ENCODE results near the gene CFAP141.
"Not testable (repeated sequence)": the region's sequence is repeated elsewhere in the genome, so short reads cannot be mapped to it uniquely, and the experiment has no call there.

The CFAP141 gene

GRCh38 chr1:154237435-154237834 lies 31.3 kb upstream of the CFAP141 start:
- TF ChIP-seq CTCF (IDR thresholded peaks at IDR 0.05; ENCODE audit: control extremely low read depth, extremely low read depth, low read depth, missing control alignments), result no peak
- POLR2A ChIA-PET, result interaction anchor here (0.5 kb wide), 1 partner anchor 33 kb away, joined by 3 read pairs; no protein-coding TSS in a partner anchor
- CTCF ChIA-PET, result no interaction called here
- DNase-seq (ENCODE audit: extremely low spot score), result no peak

DNA sequence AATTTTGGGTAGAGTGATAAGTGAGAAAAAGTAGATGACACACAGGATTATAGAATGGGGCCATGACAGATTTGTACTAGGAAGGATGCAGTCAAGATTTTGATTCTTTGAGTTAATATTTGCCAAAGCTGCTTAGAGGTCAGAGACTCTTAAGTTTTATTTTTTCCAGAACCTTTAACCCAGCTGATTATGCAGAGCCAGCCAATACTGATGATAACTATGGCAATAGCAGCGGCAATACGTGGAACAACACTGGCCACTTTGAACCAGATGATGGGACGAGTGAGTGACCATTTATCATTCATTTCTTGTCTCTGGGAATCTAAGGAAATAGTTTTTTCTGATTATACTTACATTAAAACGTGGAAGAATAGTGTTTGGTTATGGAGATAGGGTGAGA lies 30.7 kb upstream of the CFAP141 start:
- ChIA-PET CTCF (no interaction called here), POLR2A (no interaction called here)
- no peak for DNase-seq (ENCODE audit: extremely low spot score)
- TF ChIP-seq CTCF (IDR thresholded peaks at IDR 0.05; ENCODE audit: control extremely low read depth, extremely low read depth, low read depth, missing control alignments), result no peak

GRCh38 chr1:154233127-154233526 lies 27.0 kb upstream of the CFAP141 start:
- DNase-seq (ENCODE audit: extremely low spot score); POLR2A ChIA-PET; CTCF ChIA-PET: not testable (repeated sequence)

DNA sequence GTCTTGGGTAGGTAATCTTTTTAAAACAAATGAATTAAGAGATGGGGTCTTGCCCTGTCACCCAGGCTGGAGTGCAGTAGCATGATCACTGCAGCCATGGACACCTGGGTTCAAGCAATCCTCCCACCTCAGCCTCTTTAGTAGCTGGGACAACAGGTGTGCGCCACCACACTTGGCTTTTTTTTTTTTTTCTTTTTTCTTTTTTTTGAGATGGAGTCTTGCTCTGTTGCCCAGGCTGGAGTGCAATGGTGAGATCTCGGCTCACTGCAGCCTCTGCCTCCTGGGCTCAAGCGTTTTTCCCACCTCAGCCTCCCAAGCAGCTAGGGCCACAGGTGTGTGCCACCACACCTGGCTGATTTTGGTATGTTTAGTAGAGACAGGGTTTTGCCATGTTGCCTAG lies 25.0 kb upstream of the CFAP141 start:
- DNase-seq (ENCODE audit: extremely low spot score); POLR2A ChIA-PET: not testable (repeated sequence)
- CTCF ChIA-PET, result interaction anchor here (1.2 to 1.4 kb wide), 3 partner anchors 31 to 63 kb away, joined by 3 to 4 read pairs (median 4); no protein-coding TSS in a partner anchor

GRCh38 chr1:154225370-154225769 lies 19.2 kb upstream of the CFAP141 start:
- TF ChIP-seq CTCF (IDR thresholded peaks at IDR 0.05; ENCODE audit: control extremely low read depth, extremely low read depth, low read depth, missing control alignments), result no peak
- ChIA-PET POLR2A (no interaction called here), CTCF (interaction anchor here (1.6 to 3.4 kb wide), 2 partner anchors 19 to 26 kb away, joined by 3 to 11 read pairs; no protein-coding TSS in a partner anchor)
- no peak for DNase-seq (ENCODE audit: extremely low spot score)

GRCh38 chr1:154223621-154224020 lies 17.5 kb upstream of the CFAP141 start:
- ChIA-PET CTCF (interaction anchor here (0.9 to 3.4 kb wide), 3 partner anchors 15 to 46 kb away, joined by 3 to 11 read pairs (median 4); no protein-coding TSS in a partner anchor), POLR2A (interaction anchor here (1.2 kb wide), 1 partner anchor 41 kb away, joined by 3 read pairs; no protein-coding TSS in a partner anchor)
- DNase-seq (ENCODE audit: extremely low spot score), result no peak
- TF ChIP-seq CTCF (IDR thresholded peaks at IDR 0.05; ENCODE audit: control extremely low read depth, extremely low read depth, low read depth, missing control alignments), result no peak

GRCh38 chr1:154222918-154223317 lies 16.8 kb upstream of the CFAP141 start:
- POLR2A ChIA-PET, result interaction anchor here (1.2 to 1.5 kb wide), 2 partner anchors 28 to 41 kb away, joined by 3 read pairs; no protein-coding TSS in a partner anchor
- CTCF ChIA-PET, result interaction anchor here (0.9 to 3.4 kb wide), 4 partner anchors 16 to 50 kb away, joined by 3 to 11 read pairs (median 4); no protein-coding TSS in a partner anchor
- no peak for DNase-seq (ENCODE audit: extremely low spot score)
- TF ChIP-seq CTCF (IDR thresholded peaks at IDR 0.05; ENCODE audit: control extremely low read depth, extremely low read depth, low read depth, missing control alignments), result no peak

GRCh38 chr1:154222518-154222917 lies 16.4 kb upstream of the CFAP141 start:
- ChIA-PET POLR2A (interaction anchor here (1.2 to 1.5 kb wide), 2 partner anchors 27 to 40 kb away, joined by 3 read pairs; no protein-coding TSS in a partner anchor), CTCF (interaction anchor here (1.3 to 3.4 kb wide), 3 partner anchors 23 to 50 kb away, joined by 3 to 11 read pairs (median 4); no protein-coding TSS in a partner anchor)
- no peak for DNase-seq (ENCODE audit: extremely low spot score)
- no peak for TF ChIP-seq CTCF (IDR thresholded peaks at IDR 0.05; ENCODE audit: control extremely low read depth, extremely low read depth, low read depth, missing control alignments)
